ENCODE measurements around the gene DLGAP5.

The DLGAP5 gene

DNA sequence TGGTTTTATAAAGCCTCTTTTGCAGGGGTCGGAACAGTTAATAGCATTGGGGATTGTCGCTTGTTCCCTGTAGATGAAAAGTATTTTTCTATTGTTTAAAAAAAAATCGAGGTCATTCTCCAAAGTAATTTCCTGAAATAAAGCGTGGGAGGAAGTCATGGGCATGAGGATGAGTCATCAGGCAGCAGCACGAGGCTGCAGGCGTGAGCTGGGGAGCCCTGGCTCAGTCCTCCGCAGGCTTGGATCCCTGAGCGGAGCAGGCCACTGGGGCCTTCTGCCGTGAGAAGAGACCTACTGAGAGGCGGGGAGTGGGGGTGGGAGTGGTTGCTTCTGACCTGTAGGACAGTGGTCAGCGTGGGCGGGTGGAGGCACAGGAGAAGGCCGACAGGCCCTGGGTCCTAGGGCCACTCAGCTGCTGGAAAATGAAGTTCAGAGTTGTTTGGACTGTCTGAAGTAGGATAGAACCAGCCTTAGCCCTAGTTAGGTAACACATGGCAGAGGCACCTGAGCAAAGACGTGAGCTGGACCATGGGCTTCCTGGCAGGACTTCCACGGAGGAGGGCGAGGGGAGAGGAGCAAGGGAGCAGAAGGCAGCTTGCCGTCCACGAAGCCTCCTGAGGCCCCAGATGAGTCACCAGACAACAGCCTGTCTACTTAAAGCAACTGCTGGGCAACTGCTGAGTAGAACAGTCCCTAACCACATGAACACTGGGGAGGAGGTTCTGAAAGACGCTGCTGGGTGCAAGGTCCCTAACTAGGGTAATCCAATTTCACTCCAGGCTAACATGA lies 83.4 kb downstream of the DLGAP5 start:
- Histone ChIP-seq H3K4me2 (ENCODE audit: low read length) (no peak overlapping the region), H3K36me3 (ENCODE audit: control insufficient read depth, insufficient read depth, low read length) (no peaks in the 10 kb centered on the region), H2AFZ (peak overlapping the region; percentile 44), H3K79me2 (no peaks in the 10 kb centered on the region), H3K27me3 (ENCODE audit: control insufficient read depth, insufficient read depth, low read length) (no peaks in the 10 kb centered on the region), H3K9me3 (ENCODE audit: control insufficient read depth, low read length) (no peaks in the 10 kb centered on the region), H3K9ac (no peak overlapping the region), H3K27ac (peak overlapping the region; percentile 65), H3K4me3 (ENCODE audit: low read depth, low read length) (no peak overlapping the region), H3K4me1 (peaks cover 4% of the 10 kb centered on the region)
- no peak for TF ChIP-seq CTCF (IDR thresholded peaks at IDR 0.05)

- Histone ChIP-seq H2AFZ (no peak overlapping the region), H3K27me3 (ENCODE audit: control insufficient read depth, insufficient read depth, low read length) (no peaks in the 10 kb centered on the region), H3K36me3 (ENCODE audit: control insufficient read depth, insufficient read depth, low read length) (no peaks in the 10 kb centered on the region), H3K9me3 (ENCODE audit: control insufficient read depth, low read length) (no peaks in the 10 kb centered on the region), H3K79me2 (no peaks in the 10 kb centered on the region), H3K4me1 (peaks cover 4% of the 10 kb centered on the region), H3K9ac (no peak overlapping the region), H3K27ac (no peak overlapping the region), H3K4me3 (ENCODE audit: low read depth, low read length) (no peak overlapping the region), H3K4me2 (ENCODE audit: low read length) (no peak overlapping the region)
- no peak for TF ChIP-seq CTCF (IDR thresholded peaks at IDR 0.05)
Measured at GRCh38 chr14:55105991-55106390, 85.4 kb downstream of the DLGAP5 start.

GRCh38 chr14:55103971-55104954 lies 87.1 kb downstream of the DLGAP5 start:
- Histone ChIP-seq H3K4me3 (ENCODE audit: low read depth, low read length) (no peak overlapping the region), H3K36me3 (ENCODE audit: control insufficient read depth, insufficient read depth, low read length) (no peaks in the 10 kb centered on the region), H3K4me2 (ENCODE audit: low read length) (no peak overlapping the region), H3K79me2 (no peaks in the 10 kb centered on the region), H3K27ac (peak overlapping the region; percentile 30), H3K27me3 (ENCODE audit: control insufficient read depth, insufficient read depth, low read length) (no peaks in the 10 kb centered on the region), H3K4me1 (peaks cover 4% of the 10 kb centered on the region), H2AFZ (no peak overlapping the region), H3K9ac (no peak overlapping the region), H3K9me3 (ENCODE audit: control insufficient read depth, low read length) (no peaks in the 10 kb centered on the region)
- TF ChIP-seq CTCF (IDR thresholded peaks at IDR 0.05) = no peak

DNA sequence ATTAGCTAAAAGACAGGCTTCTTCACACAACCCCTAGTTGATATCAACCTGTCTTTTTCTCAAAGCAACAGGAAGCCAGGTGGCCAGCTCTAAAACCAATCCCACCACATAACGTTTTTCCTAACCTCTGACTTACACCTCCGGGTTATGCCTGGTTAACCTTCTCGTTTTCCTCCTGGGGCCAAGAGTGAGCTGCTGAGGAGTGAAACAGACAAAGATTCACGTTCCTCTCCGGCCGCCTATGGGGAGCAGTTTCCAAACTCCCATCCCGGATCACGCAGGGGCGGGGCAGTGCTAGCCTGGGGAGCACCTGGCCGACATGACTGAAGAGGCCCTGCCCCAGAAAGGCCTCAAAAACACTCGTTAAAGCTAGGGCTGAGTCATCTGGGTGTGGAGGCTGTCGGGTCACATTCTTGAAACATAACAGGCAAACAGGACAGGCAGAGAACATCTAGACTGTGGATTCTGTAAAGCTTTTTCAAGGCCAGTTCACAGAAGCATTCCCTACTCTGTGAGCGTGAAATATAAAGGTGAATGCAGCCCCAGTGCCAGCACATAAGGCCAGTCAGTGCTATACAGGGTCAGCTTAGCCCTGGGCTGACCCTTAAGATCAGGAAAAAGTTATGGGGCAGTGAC lies 88.3 kb downstream of the DLGAP5 start:
- TF ChIP-seq CTCF (IDR thresholded peaks at IDR 0.05) = no peak
- Histone ChIP-seq H3K4me2 (ENCODE audit: low read length) (no peak overlapping the region), H3K4me1 (peaks cover 4% of the 10 kb centered on the region), H3K79me2 (no peaks in the 10 kb centered on the region), H2AFZ (peak overlapping the region; percentile 14), H3K4me3 (ENCODE audit: low read depth, low read length) (no peak overlapping the region), H3K27me3 (ENCODE audit: control insufficient read depth, insufficient read depth, low read length) (no peaks in the 10 kb centered on the region), H3K9me3 (ENCODE audit: control insufficient read depth, low read length) (no peaks in the 10 kb centered on the region), H3K36me3 (ENCODE audit: control insufficient read depth, insufficient read depth, low read length) (no peaks in the 10 kb centered on the region), H3K27ac (peak overlapping the region; percentile 30), H3K9ac (no peak overlapping the region)
